Chondrocyte (in vitro differentiated cells): ENCODE results near the gene PACS1. TPM values are rescaled to one million over a fixed set of nuclear protein-coding genes. Genes with fewer than 3 reads are reported as not detected.

ENCODE experiments used
- DNase-seq: peaks from one replicate; pipeline ENCODE4 v3.0.0; 2021; ENCODE audit warnings: mixed read lengths, low spot score
- H3K27ac Mint-ChIP-seq: one replicate; pipeline ENCODE4 v1.8.0; 2021; ENCODE audit warnings: mild to moderate bottlenecking, moderate library complexity, mixed read lengths; ENCODE audit not compliant: unreplicated experiment
- H3K27me3 Mint-ChIP-seq: 2 replicates; pipeline ENCODE4 v1.8.0; 2021; ENCODE audit warnings: low read depth, mixed read lengths
- H3K36me3 Mint-ChIP-seq: 2 replicates; pipeline ENCODE4 v1.8.0; 2021; ENCODE audit warnings: low read depth, mixed read lengths
- H3K4me1 Mint-ChIP-seq: 2 replicates; pipeline ENCODE4 v1.8.0; 2021; ENCODE audit warnings: low read depth, mild to moderate bottlenecking, mixed read lengths
- H3K4me3 Mint-ChIP-seq: one replicate; pipeline ENCODE4 v1.8.0; 2021; ENCODE audit warnings: mild to moderate bottlenecking, moderate library complexity, mixed read lengths; ENCODE audit not compliant: unreplicated experiment
- H3K9me3 Mint-ChIP-seq: 2 replicates; pipeline ENCODE4 v1.8.0; 2021; ENCODE audit warnings: low read depth, mixed read lengths
- CTCF ChIP-seq: fragments of 200-600 bp; sonication (generic); IDR thresholded peaks from 2 replicates; pipeline ENCODE4 v1.5.0; 2021; ENCODE audit warnings: antibody characterized with exemption, mild to moderate bottlenecking, moderate library complexity
- total RNA-seq: library from RNA; stranded (reverse); gene quantifications from 3 replicates; pipeline ENCODE4 v1.2.1, GENCODE V29; 2021

The PACS1 gene
- total RNA-seq, 1 donor from 2014 or later, result 90.7 TPM

- H3K27ac Mint-ChIP-seq, result no peak overlapping the region
- no peak for DNase-seq
- H3K9me3 Mint-ChIP-seq, result no peaks in the 10 kb centered on the region
- no peaks in the 10 kb centered on the region for H3K36me3 Mint-ChIP-seq
- no peak for TF ChIP-seq CTCF
- H3K27me3 Mint-ChIP-seq, result no peaks in the 10 kb centered on the region
- H3K4me1 Mint-ChIP-seq, result peaks cover 28% of the 10 kb centered on the region
- no peak overlapping the region for H3K4me3 Mint-ChIP-seq
Observed at GRCh38 chr11:66139817-66140404, 69.8 kb downstream of the PACS1 start.

GRCh38 chr11:66142370-66143263 is 72.5 kb downstream of the PACS1 start:
- TF ChIP-seq CTCF, result no peak
- Mint-ChIP-seq H3K27me3 (no peaks in the 10 kb centered on the region), H3K36me3 (peaks cover 8% of the 10 kb centered on the region), H3K4me1 (peaks cover 10% of the 10 kb centered on the region), H3K4me3 (no peak overlapping the region), H3K9me3 (peaks cover 8% of the 10 kb centered on the region), H3K27ac (no peak overlapping the region)
- DNase-seq, result no peak

- H3K4me1 Mint-ChIP-seq, result peaks cover 10% of the 10 kb centered on the region
- peaks cover 8% of the 10 kb centered on the region for H3K36me3 Mint-ChIP-seq
- H3K4me3 Mint-ChIP-seq, result no peak overlapping the region
- no peaks in the 10 kb centered on the region for H3K27me3 Mint-ChIP-seq
- H3K27ac Mint-ChIP-seq, result no peak overlapping the region
- H3K9me3 Mint-ChIP-seq, result peaks cover 8% of the 10 kb centered on the region
- no peak for TF ChIP-seq CTCF
- DNase-seq, result no peak
Observed at GRCh38 chr11:66143264-66143566, 73.1 kb downstream of the PACS1 start.

GRCh38 chr11:66143996-66144678 is 74.1 kb downstream of the PACS1 start:
- H3K4me1 Mint-ChIP-seq, result peaks cover 10% of the 10 kb centered on the region

More at GRCh38 chr11:66143996-66144678, 74.1 kb downstream of the PACS1 start:
- Mint-ChIP-seq H3K9me3 (peaks cover 8% of the 10 kb centered on the region), H3K27ac (no peak overlapping the region), H3K36me3 (peaks cover 8% of the 10 kb centered on the region), H3K4me3 (no peak overlapping the region), H3K27me3 (no peaks in the 10 kb centered on the region)
- no peak for TF ChIP-seq CTCF
- DNase-seq, result no peak
